ENCODE results near the gene HSD17B11. TPM values are rescaled to one million over a fixed set of nuclear protein-coding genes. Genes with fewer than 3 reads are reported as not detected.

The HSD17B11 gene
- total RNA-seq, 1 donor from 2014 or later: 95.6 TPM

DNA sequence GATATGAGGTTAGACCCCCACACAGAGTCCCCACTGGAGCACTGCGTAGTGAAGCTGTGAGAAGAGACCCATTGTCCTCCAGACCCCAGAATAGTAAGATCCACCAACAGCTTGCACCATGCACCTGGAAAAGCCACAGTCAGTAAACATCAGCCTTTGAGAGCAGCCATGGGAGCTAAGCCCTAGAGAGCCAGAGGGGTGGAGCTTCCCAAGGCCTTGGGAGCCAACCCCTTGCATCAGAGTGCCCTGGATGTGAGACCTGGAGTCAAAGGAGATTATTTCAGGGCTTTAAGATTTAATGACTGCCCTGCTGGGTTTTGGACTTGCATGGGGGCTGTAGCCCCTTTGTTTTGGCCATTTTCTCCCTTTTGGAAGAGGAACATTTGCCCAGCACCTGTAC is 104.0 kb downstream of the HSD17B11 start:
- intact Hi-C loops (cut with DNase I): no loop called here
- H3K4me3 ChIP-seq: no peak overlapping the region
- H3K27ac ChIP-seq: no peak overlapping the region
- no peaks in the 10 kb centered on the region for H3K27me3 ChIP-seq
- ATAC-seq (no peak), DNase-seq (no peak)
- TF ChIP-seq, protein P1, sequence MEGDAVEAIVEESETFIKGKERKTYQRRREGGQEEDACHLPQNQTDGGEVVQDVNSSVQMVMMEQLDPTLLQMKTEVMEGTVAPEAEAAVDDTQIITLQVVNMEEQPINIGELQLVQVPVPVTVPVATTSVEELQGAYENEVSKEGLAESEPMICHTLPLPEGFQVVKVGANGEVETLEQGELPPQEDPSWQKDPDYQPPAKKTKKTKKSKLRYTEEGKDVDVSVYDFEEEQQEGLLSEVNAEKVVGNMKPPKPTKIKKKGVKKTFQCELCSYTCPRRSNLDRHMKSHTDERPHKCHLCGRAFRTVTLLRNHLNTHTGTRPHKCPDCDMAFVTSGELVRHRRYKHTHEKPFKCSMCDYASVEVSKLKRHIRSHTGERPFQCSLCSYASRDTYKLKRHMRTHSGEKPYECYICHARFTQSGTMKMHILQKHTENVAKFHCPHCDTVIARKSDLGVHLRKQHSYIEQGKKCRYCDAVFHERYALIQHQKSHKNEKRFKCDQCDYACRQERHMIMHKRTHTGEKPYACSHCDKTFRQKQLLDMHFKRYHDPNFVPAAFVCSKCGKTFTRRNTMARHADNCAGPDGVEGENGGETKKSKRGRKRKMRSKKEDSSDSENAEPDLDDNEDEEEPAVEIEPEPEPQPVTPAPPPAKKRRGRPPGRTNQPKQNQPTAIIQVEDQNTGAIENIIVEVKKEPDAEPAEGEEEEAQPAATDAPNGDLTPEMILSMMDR (IDR thresholded peaks at IDR 0.05): no peak
- H3K9me3 ChIP-seq: no peaks in the 10 kb centered on the region
- no peaks in the 10 kb centered on the region for H3K36me3 ChIP-seq
- no peaks in the 10 kb centered on the region for H3K4me1 ChIP-seq

Small RNA genes within 50 kb of the gene (microRNA-seq; reads per million reads assigned to microRNA genes)
- gene MIR5705 (ENCODE audit: borderline microRNAs expressed): not detected

Other genes starting within 250 kb of the HSD17B11 start
- 18.4 TPM for gene KLHL8, start 170.6 kb downstream of the HSD17B11 start, total RNA-seq
- gene HSD17B13, start 68.3 kb downstream of the HSD17B11 start, total RNA-seq: 1.7 TPM
- gene NUDT9, start 31.4 kb upstream of the HSD17B11 start, total RNA-seq: 43.9 TPM
- gene SPARCL1, start 138.2 kb upstream of the HSD17B11 start, total RNA-seq: 369 TPM
- gene DSPP, start 217.3 kb upstream of the HSD17B11 start, total RNA-seq: not detected

All from upper lobe of right lung (tissue), 1 donor.